ENCODE results near the gene SYNDIG1.

Gene SYNDIG1

GRCh38 chr20:24699321-24700165 lies 230.1 kb downstream of the SYNDIG1 start:
- no peak for DNase-seq

DNA sequence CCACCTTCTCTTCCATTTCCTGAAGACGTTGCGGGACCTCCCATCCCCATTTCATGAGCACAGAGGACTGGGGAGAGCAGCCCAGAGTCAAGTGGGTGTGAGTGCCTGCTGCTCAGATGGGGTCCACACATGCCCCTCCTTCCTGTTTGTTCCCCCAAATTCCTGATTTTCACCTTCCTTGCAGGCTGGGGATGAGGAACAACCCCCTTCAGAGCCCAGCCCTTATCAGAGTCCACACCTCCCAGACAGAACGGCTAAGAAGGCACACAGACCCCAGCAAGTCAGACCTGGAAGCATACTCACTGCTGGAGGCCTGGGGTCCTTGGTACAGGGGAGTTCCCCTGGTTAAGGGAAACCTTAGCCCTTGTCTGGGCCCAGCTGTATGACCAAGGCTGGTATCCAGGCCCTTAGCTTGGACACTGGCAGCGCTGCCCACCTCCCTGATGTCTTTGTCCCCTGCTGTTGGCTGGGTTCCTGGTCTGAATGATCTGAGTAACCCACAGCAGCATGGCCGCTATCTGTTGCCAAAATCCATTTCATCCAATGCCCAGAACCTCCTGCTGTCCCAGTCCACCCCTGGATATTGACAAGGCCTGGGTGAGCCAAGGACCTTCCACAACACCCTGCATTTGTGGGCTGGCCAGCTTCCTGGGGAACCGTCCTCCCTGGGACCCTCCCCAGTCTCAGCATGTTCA lies 230.9 kb downstream of the SYNDIG1 start:
- DNase-seq: no peak

GRCh38 chr20:24701027-24701426 lies 231.6 kb downstream of the SYNDIG1 start:
- DNase-seq: no peak

- no peak for DNase-seq
Observed at GRCh38 chr20:24701668-24702067, 232.2 kb downstream of the SYNDIG1 start.

DNA sequence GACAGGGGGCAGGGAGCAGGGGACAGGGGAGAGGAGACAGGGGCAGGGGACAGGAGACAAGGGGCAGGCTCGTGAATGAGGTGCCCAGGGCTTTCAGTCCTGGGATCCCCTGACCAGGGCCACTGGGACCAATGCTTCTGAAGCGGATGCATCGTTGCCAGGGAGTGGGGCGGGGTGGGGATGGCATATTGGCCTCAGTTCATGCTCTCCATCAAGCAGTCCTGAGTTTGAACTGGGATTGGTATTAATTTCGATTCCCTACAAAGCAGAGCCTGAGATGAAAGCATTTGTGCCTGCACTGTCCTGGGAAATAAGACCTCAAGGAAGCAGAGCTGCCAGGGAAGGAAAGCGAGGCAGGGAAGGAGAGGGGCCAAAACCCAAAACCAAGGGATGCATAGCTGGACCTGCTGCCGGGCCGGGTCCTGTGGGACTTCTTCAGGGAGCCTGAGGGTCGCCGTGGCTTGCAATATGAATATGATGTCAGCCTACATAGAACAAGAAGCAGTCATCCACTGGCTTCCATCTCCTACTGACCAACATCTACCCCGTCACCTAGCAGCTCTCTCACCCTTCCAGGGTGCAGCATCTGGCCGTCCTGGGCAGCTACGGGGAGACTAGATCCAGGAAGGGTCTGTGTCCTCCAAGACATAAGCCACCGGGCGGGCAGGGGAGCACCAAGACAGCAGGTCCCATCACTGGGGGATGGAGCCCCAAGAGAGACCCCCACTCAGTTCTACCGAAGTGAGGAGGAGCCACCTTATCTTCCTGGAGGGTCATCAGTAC lies 233.3 kb downstream of the SYNDIG1 start:
- DNase-seq: no peak

GRCh38 chr20:24703284-24703610 lies 233.8 kb downstream of the SYNDIG1 start:
- no peak for DNase-seq

- no peak for DNase-seq
Observed at GRCh38 chr20:24704899-24705298, 235.5 kb downstream of the SYNDIG1 start.

DNA sequence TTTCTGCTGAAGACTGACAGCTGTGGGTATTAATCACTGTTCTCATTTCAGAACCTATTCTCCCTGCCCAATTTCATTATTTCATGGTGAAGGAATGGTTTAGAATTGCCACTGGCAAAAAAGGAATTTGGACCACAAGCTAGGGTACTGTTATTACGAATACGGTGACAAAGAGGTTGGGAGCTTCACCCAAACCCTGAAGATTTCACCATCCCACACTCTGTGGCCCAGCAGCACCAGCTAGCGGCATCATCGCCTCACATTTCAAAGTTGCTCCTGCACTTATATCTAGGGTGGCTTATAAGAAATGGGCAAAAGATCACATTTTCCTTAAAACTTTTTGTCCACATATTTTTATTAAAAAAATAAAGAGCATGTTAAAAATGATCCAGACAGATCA lies 236.1 kb downstream of the SYNDIG1 start:
- DNase-seq: no peak

GRCh38 chr20:24708411-24709295 lies 239.2 kb downstream of the SYNDIG1 start:
- no peak for DNase-seq
